HG02970 (cell line): ENCODE data around the gene ANKRD16.
"Not testable (repeated sequence)": the region's sequence is repeated elsewhere in the genome, so short reads cannot be mapped to it uniquely, and the experiment has no call there.

Experiments
- ATAC-seq: cut with Tn5 transposase; IDR thresholded peaks from one replicate; pipeline ENCODE4 v1.9.1; 2021; ENCODE audit warnings: mild to moderate bottlenecking, moderate library complexity, moderate number of reproducible peaks; ENCODE audit not compliant: unreplicated experiment, low FRiP score

ANKRD16 gene

GRCh38 chr10:5841965-5842364, 47.7 kb downstream of the ANKRD16 start:
- no peak for ATAC-seq

- peak; percentile 70 for ATAC-seq
Observed at GRCh38 chr10:5840314-5841307, 49.1 kb downstream of the ANKRD16 start.

- not testable (repeated sequence) for ATAC-seq
Observed at GRCh38 chr10:5836181-5836580, 53.5 kb downstream of the ANKRD16 start.

- no peak for ATAC-seq
Observed at GRCh38 chr10:5835446-5836095, 54.1 kb downstream of the ANKRD16 start.

GRCh38 chr10:5833814-5834213, 55.9 kb downstream of the ANKRD16 start:
- no peak for ATAC-seq

- ATAC-seq = no peak
Observed at GRCh38 chr10:5832946-5833345, 56.7 kb downstream of the ANKRD16 start.

- ATAC-seq = no peak
Observed at GRCh38 chr10:5831446-5831782, 58.3 kb downstream of the ANKRD16 start.

- ATAC-seq = no peak
Observed at GRCh38 chr10:5830629-5831445, 58.9 kb downstream of the ANKRD16 start.

- no peak for ATAC-seq
Observed at GRCh38 chr10:5829267-5829666, 60.4 kb downstream of the ANKRD16 start.

- no peak for ATAC-seq
Observed at GRCh38 chr10:5828725-5829124, 61.0 kb downstream of the ANKRD16 start.

GRCh38 chr10:5827841-5828240, 61.9 kb downstream of the ANKRD16 start:
- no peak for ATAC-seq

- ATAC-seq = not testable (repeated sequence)
Observed at GRCh38 chr10:5826511-5826910, 63.2 kb downstream of the ANKRD16 start.

- ATAC-seq = no peak
Observed at GRCh38 chr10:5818894-5819293, 70.8 kb downstream of the ANKRD16 start.

GRCh38 chr10:5818048-5818331, 71.7 kb downstream of the ANKRD16 start:
- no peak for ATAC-seq

- ATAC-seq = no peak
Observed at GRCh38 chr10:5817322-5818047, 72.2 kb downstream of the ANKRD16 start.

GRCh38 chr10:5816170-5816569, 73.5 kb downstream of the ANKRD16 start:
- ATAC-seq = no peak

- ATAC-seq = no peak
Observed at GRCh38 chr10:5814110-5815107, 75.3 kb downstream of the ANKRD16 start.

GRCh38 chr10:5813341-5814109, 76.2 kb downstream of the ANKRD16 start, which contains the start of gene GDI2:
Gene GDI2 (minus strand): TSS chr10:5813434. CDS start chr10:5813258, 176 bp downstream.
- ATAC-seq = peak; percentile 86

- peak; percentile 27 for ATAC-seq
Observed at GRCh38 chr10:5813091-5813340, 76.7 kb downstream of the ANKRD16 start.
